Measurements from ENCODE around the gene SYT14.

Gene SYT14

GRCh38 chr1:209993061-209993830 is 55.2 kb downstream of the SYT14 start:
- no peak overlapping the region for H3K9ac ChIP-seq (ENCODE audit: insufficient read length)
- no peaks in the 10 kb centered on the region for H3K36me3 ChIP-seq (ENCODE audit: insufficient read depth, low read length)
- no peak for DNase-seq (ENCODE audit: low read depth, low spot score)
- H3K9me3 ChIP-seq (ENCODE audit: low read depth, low read length), result no peaks in the 10 kb centered on the region
- H3K27ac ChIP-seq, result no peak overlapping the region
- no peak overlapping the region for H3K4me3 ChIP-seq
- TF ChIP-seq POLR2AphosphoS5 (IDR thresholded peaks at IDR 0.05; ENCODE audit: borderline replicate concordance, low read depth, low read length) (no peak), EZH2 (IDR thresholded peaks at IDR 0.05) (no peak), FOXP2 (optimal IDR thresholded peaks at IDR 0.05; ENCODE audit: control extremely low read depth, extremely low read length, insufficient read depth) (no peak)

- H3K9me3 ChIP-seq (ENCODE audit: low read depth, low read length), result no peaks in the 10 kb centered on the region
- no peak overlapping the region for H3K27ac ChIP-seq
- H3K4me3 ChIP-seq, result no peak overlapping the region
- no peak for TF ChIP-seq POLR2AphosphoS5 (IDR thresholded peaks at IDR 0.05; ENCODE audit: borderline replicate concordance, low read depth, low read length)
- TF ChIP-seq EZH2 (IDR thresholded peaks at IDR 0.05), result no peak
- no peak for TF ChIP-seq FOXP2 (optimal IDR thresholded peaks at IDR 0.05; ENCODE audit: control extremely low read depth, extremely low read length, insufficient read depth)
- H3K36me3 ChIP-seq (ENCODE audit: insufficient read depth, low read length), result no peaks in the 10 kb centered on the region
- no peak overlapping the region for H3K9ac ChIP-seq (ENCODE audit: insufficient read length)
- no peak for DNase-seq (ENCODE audit: low read depth, low spot score)
Measured at GRCh38 chr1:209996348-209996747, 58.3 kb downstream of the SYT14 start.

GRCh38 chr1:209999005-209999404 is 61.0 kb downstream of the SYT14 start:
- no peak for DNase-seq (ENCODE audit: low read depth, low spot score)
- Histone ChIP-seq H3K27ac (no peak overlapping the region), H3K9ac (ENCODE audit: insufficient read length) (no peak overlapping the region), H3K36me3 (ENCODE audit: insufficient read depth, low read length) (no peaks in the 10 kb centered on the region), H3K9me3 (ENCODE audit: low read depth, low read length) (no peaks in the 10 kb centered on the region), H3K4me3 (no peak overlapping the region)
- TF ChIP-seq POLR2AphosphoS5 (IDR thresholded peaks at IDR 0.05; ENCODE audit: borderline replicate concordance, low read depth, low read length) (no peak), FOXP2 (optimal IDR thresholded peaks at IDR 0.05; ENCODE audit: control extremely low read depth, extremely low read length, insufficient read depth) (no peak), EZH2 (IDR thresholded peaks at IDR 0.05) (no peak)

GRCh38 chr1:210001751-210002150 is 63.7 kb downstream of the SYT14 start:
- no peaks in the 10 kb centered on the region for H3K9me3 ChIP-seq (ENCODE audit: low read depth, low read length)
- no peak overlapping the region for H3K27ac ChIP-seq
- no peaks in the 10 kb centered on the region for H3K36me3 ChIP-seq (ENCODE audit: insufficient read depth, low read length)
- no peak for DNase-seq (ENCODE audit: low read depth, low spot score)
- no peak overlapping the region for H3K4me3 ChIP-seq
- no peak for TF ChIP-seq FOXP2 (optimal IDR thresholded peaks at IDR 0.05; ENCODE audit: control extremely low read depth, extremely low read length, insufficient read depth)
- no peak for TF ChIP-seq EZH2 (IDR thresholded peaks at IDR 0.05)
- no peak for TF ChIP-seq POLR2AphosphoS5 (IDR thresholded peaks at IDR 0.05; ENCODE audit: borderline replicate concordance, low read depth, low read length)
- no peak overlapping the region for H3K9ac ChIP-seq (ENCODE audit: insufficient read length)

- DNase-seq (ENCODE audit: low read depth, low spot score), result no peak
- no peak overlapping the region for H3K27ac ChIP-seq
- H3K9ac ChIP-seq (ENCODE audit: insufficient read length), result no peak overlapping the region
- TF ChIP-seq FOXP2 (optimal IDR thresholded peaks at IDR 0.05; ENCODE audit: control extremely low read depth, extremely low read length, insufficient read depth) (no peak), EZH2 (IDR thresholded peaks at IDR 0.05) (no peak), POLR2AphosphoS5 (IDR thresholded peaks at IDR 0.05; ENCODE audit: borderline replicate concordance, low read depth, low read length) (no peak)
- H3K36me3 ChIP-seq (ENCODE audit: insufficient read depth, low read length), result no peaks in the 10 kb centered on the region
- no peak overlapping the region for H3K4me3 ChIP-seq
- no peaks in the 10 kb centered on the region for H3K9me3 ChIP-seq (ENCODE audit: low read depth, low read length)
Measured at GRCh38 chr1:210003501-210003900, 65.5 kb downstream of the SYT14 start.

- TF ChIP-seq EZH2 (IDR thresholded peaks at IDR 0.05) (no peak), FOXP2 (optimal IDR thresholded peaks at IDR 0.05; ENCODE audit: control extremely low read depth, extremely low read length, insufficient read depth) (no peak), POLR2AphosphoS5 (IDR thresholded peaks at IDR 0.05; ENCODE audit: borderline replicate concordance, low read depth, low read length) (no peak)
- Histone ChIP-seq H3K4me3 (no peak overlapping the region), H3K9me3 (ENCODE audit: low read depth, low read length) (no peaks in the 10 kb centered on the region), H3K36me3 (ENCODE audit: insufficient read depth, low read length) (no peaks in the 10 kb centered on the region), H3K27ac (no peak overlapping the region), H3K9ac (ENCODE audit: insufficient read length) (no peak overlapping the region)
- DNase-seq (ENCODE audit: low read depth, low spot score), result no peak
Measured at GRCh38 chr1:210010161-210010560, 72.1 kb downstream of the SYT14 start.

GRCh38 chr1:210021145-210021860 is 83.3 kb downstream of the SYT14 start:
- no peak overlapping the region for H3K27ac ChIP-seq
- H3K36me3 ChIP-seq (ENCODE audit: insufficient read depth, low read length), result no peaks in the 10 kb centered on the region
- H3K9me3 ChIP-seq (ENCODE audit: low read depth, low read length), result no peaks in the 10 kb centered on the region
- TF ChIP-seq FOXP2 (optimal IDR thresholded peaks at IDR 0.05; ENCODE audit: control extremely low read depth, extremely low read length, insufficient read depth) (no peak), EZH2 (IDR thresholded peaks at IDR 0.05) (no peak), POLR2AphosphoS5 (IDR thresholded peaks at IDR 0.05; ENCODE audit: borderline replicate concordance, low read depth, low read length) (no peak)
- DNase-seq (ENCODE audit: low read depth, low spot score), result no peak
- H3K4me3 ChIP-seq, result no peak overlapping the region
- no peak overlapping the region for H3K9ac ChIP-seq (ENCODE audit: insufficient read length)

GRCh38 chr1:210022044-210022443 is 84.0 kb downstream of the SYT14 start:
- H3K27ac ChIP-seq, result no peak overlapping the region

More at GRCh38 chr1:210022044-210022443, 84.0 kb downstream of the SYT14 start:
- DNase-seq (ENCODE audit: low read depth, low spot score), result no peak
- no peak overlapping the region for H3K9ac ChIP-seq (ENCODE audit: insufficient read length)
- no peak for TF ChIP-seq FOXP2 (optimal IDR thresholded peaks at IDR 0.05; ENCODE audit: control extremely low read depth, extremely low read length, insufficient read depth)
- no peak for TF ChIP-seq EZH2 (IDR thresholded peaks at IDR 0.05)
- TF ChIP-seq POLR2AphosphoS5 (IDR thresholded peaks at IDR 0.05; ENCODE audit: borderline replicate concordance, low read depth, low read length), result no peak
- no peak overlapping the region for H3K4me3 ChIP-seq
- no peaks in the 10 kb centered on the region for H3K9me3 ChIP-seq (ENCODE audit: low read depth, low read length)
- no peaks in the 10 kb centered on the region for H3K36me3 ChIP-seq (ENCODE audit: insufficient read depth, low read length)

Measured in SK-N-MC (cell line).